WTC11 (cell line): ENCODE results near the gene UHRF1. TPM values are rescaled to one million over a fixed set of nuclear protein-coding genes. Genes with fewer than 3 reads are reported as not detected.

Source experiments
- ATAC-seq: fragments of 200-7000 bp; cut with Tn5 transposase; 2 replicates; pipeline ENCODE4 v1.10.0; 2021; ENCODE audit warnings: mild to moderate bottlenecking, moderate library complexity
- CTCF ChIA-PET: fragments of 300-600 bp; sonication (Branson Sonifier 250); formaldehyde crosslinking; loops from one replicate; lab custom pipeline; 2021; ENCODE audit warnings: antibody characterized with exemption; lab: Charles Lee
- POLR2A ChIA-PET: fragments of 350-600 bp; sonication (Branson Sonifier 250); formaldehyde crosslinking; loops from one replicate; lab custom pipeline; 2021; ENCODE audit warnings: antibody characterized with exemption; lab: Charles Lee
- DNase-seq: peaks from one replicate; pipeline ENCODE4 v3.0.0; 2021; ENCODE audit warnings: low spot score
- H3K27ac Mint-ChIP-seq: 2 replicates; pipeline ENCODE4 v1.8.0; 2021; ENCODE audit warnings: mixed read lengths
- H3K27me3 Mint-ChIP-seq: 2 replicates; pipeline ENCODE4 v1.8.0; 2021; ENCODE audit warnings: low read depth, mild to moderate bottlenecking, moderate library complexity, mixed read lengths
- H3K36me3 Mint-ChIP-seq: 2 replicates; pipeline ENCODE4 v1.8.0; 2021; ENCODE audit warnings: mixed read lengths
- H3K4me1 Mint-ChIP-seq: 2 replicates; pipeline ENCODE4 v1.8.0; 2022; ENCODE audit warnings: mixed read lengths
- H3K4me3 Mint-ChIP-seq: 2 replicates; pipeline ENCODE4 v1.8.0; 2021; ENCODE audit warnings: mild to moderate bottlenecking, moderate library complexity, mixed read lengths
- H3K9me3 Mint-ChIP-seq: 2 replicates; pipeline ENCODE4 v1.8.0; 2021; ENCODE audit warnings: mixed read lengths
- ATF2 ChIP-seq: sonication (generic); formaldehyde crosslinking; IDR thresholded peaks from 2 replicates; pipeline ENCODE4 v1.8.1; 2022; ENCODE audit warnings: low read depth, missing genetic modification reagents, borderline replicate concordance
- CBFB ChIP-seq: sonication (generic); formaldehyde crosslinking; IDR thresholded peaks from 2 replicates; pipeline ENCODE4 v1.8.1; 2022; ENCODE audit warnings: mild to moderate bottlenecking, low read depth, missing genetic modification reagents
- E2F1 ChIP-seq: sonication (generic); formaldehyde crosslinking; IDR thresholded peaks from 2 replicates; pipeline ENCODE4 v1.8.0; 2022; ENCODE audit warnings: mild to moderate bottlenecking, missing genetic modification reagents
- E2F5 ChIP-seq: sonication (generic); formaldehyde crosslinking; IDR thresholded peaks from 2 replicates; pipeline ENCODE4 v1.8.1; 2022; ENCODE audit warnings: mild to moderate bottlenecking, moderate library complexity, missing genetic modification reagents
- ETV6 ChIP-seq: sonication (generic); formaldehyde crosslinking; IDR thresholded peaks from 2 replicates; pipeline ENCODE4 v1.8.1; 2022; ENCODE audit warnings: mild to moderate bottlenecking, missing genetic modification reagents
- FOXK1 ChIP-seq: sonication (generic); formaldehyde crosslinking; IDR thresholded peaks from 2 replicates; pipeline ENCODE4 v1.8.0; 2022; ENCODE audit warnings: mild to moderate bottlenecking, moderate library complexity, missing genetic modification reagents
- FOXP1 ChIP-seq: sonication (generic); formaldehyde crosslinking; IDR thresholded peaks from 2 replicates; pipeline ENCODE4 v1.8.0; 2022; ENCODE audit warnings: missing genetic modification reagents, mild to moderate bottlenecking, moderate library complexity, borderline replicate concordance
- GRHL2 ChIP-seq: fragments of 250-450 bp; sonication (Bioruptor Pico); IDR thresholded peaks from 2 replicates; pipeline ENCODE4 v1.8.0; 2022; ENCODE audit warnings: mild to moderate bottlenecking, moderate library complexity; ENCODE audit not compliant: insufficient replicate concordance, severe bottlenecking
- SOX15 ChIP-seq: fragments of 250-450 bp; sonication (Bioruptor Pico); IDR thresholded peaks from 2 replicates; pipeline ENCODE4 v1.9.0; 2021; ENCODE audit warnings: mild to moderate bottlenecking
- USF2 ChIP-seq: sonication (generic); formaldehyde crosslinking; IDR thresholded peaks from 2 replicates; pipeline ENCODE4 v1.8.1; 2023; ENCODE audit warnings: mild to moderate bottlenecking, missing genetic modification reagents, moderate library complexity
- ZNF416 ChIP-seq: fragments of 250-450 bp; sonication (Bioruptor Pico); IDR thresholded peaks from 2 replicates; pipeline ENCODE4 v1.9.0; 2021; ENCODE audit warnings: mild to moderate bottlenecking, inconsistent platforms
- ZNF423 ChIP-seq: fragments of 250-450 bp; sonication (Bioruptor Pico); IDR thresholded peaks from 2 replicates; pipeline ENCODE4 v2.1.2; 2022; ENCODE audit warnings: mild to moderate bottlenecking, moderate library complexity
- total RNA-seq: library from RNA; stranded (reverse); gene quantifications from 3 replicates; pipeline ENCODE4 v1.2.3, GENCODE V29; 2021
- TF ChIP-seq, protein P1 (sequence below): sonication (generic); formaldehyde crosslinking; IDR thresholded peaks from 2 replicates; pipeline ENCODE4 v1.8.0; 2023; ENCODE audit warnings: missing genetic modification reagents
- TF ChIP-seq, protein P2 (sequence below): sonication (generic); formaldehyde crosslinking; IDR thresholded peaks from 2 replicates; pipeline ENCODE4 v1.8.1; 2022; ENCODE audit warnings: mild to moderate bottlenecking, missing genetic modification reagents, moderate library complexity, borderline replicate concordance
- TF ChIP-seq, protein P3 (sequence below): sonication (generic); formaldehyde crosslinking; conservative IDR thresholded peaks from 2 replicates; pipeline ENCODE4 v1.8.1; 2023; ENCODE audit warnings: mild to moderate bottlenecking, low read depth, missing genetic modification reagents, moderate library complexity
- TF ChIP-seq, protein P4 (sequence below): fragments of 250-450 bp; sonication (Bioruptor Pico); IDR thresholded peaks from 2 replicates; pipeline ENCODE4 v1.9.0; 2021; ENCODE audit warnings: moderate library complexity, mild to moderate bottlenecking, inconsistent platforms, borderline replicate concordance
- TF ChIP-seq, protein P5 (sequence below): fragments of 250-450 bp; sonication (Bioruptor Pico); conservative IDR thresholded peaks from 2 replicates; pipeline ENCODE4 v1.9.0; 2021; ENCODE audit warnings: mild to moderate bottlenecking

The UHRF1 gene
- total RNA-seq, 1 experiment from 2014 or later: 42.5 TPM

GRCh38 chr19:4976401-4977298 lies 67.3 kb downstream of the UHRF1 start (continued):
- no peak for TF ChIP-seq E2F5 (CRISPR knock-in tag)
- TF ChIP-seq, all 79 proteins: peak for 2

DNA sequence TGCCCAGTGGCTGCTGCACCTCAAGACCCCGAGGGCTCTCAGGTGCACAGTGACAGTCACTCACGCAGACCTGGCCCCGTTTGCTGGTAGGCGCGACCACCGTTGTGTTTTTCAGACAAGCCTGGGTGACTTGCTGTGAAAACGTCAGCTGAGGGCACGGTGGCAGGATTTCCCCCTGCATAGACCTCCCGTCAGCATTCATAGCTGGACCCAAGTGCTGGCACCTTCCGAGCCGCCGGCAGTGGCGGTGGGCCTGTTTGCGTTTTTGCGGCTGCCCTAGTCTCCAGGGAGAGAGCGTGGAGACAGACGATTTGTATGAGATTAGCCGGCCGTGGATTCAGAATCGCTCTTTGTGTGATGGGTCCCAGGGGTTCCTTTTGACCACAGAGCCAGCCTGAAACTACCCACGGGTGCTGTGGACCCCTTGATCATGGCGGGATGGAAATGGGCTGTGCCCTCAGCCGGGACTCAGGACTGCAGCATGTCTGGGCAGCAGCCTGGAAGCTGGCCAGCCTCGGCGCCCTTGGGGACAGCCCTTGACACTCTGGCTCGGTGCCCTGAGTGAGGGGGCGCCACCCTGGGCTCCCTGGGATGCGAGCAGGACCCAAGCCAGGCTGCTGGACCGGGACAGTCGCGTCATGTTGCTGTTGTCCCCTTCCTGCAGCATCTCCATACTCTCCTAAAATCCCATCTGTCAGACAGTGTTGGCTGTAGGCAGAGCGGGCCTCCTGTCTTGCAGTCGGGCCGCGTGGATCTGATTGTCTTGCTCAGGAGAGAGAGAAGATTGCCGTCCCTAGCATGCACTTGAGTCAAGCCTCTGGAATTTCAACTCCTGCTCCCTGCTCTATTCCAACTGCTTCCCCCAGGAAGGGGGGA lies 68.2 kb downstream of the UHRF1 start:
- peaks cover 25% of the 10 kb centered on the region for H3K4me1 Mint-ChIP-seq
- H3K36me3 Mint-ChIP-seq: no peaks in the 10 kb centered on the region; the same call in 1 of the 2 replicates
- ChIA-PET POLR2A (no interaction called here), CTCF (interaction anchor here (1.0 kb wide), 1 partner anchor 54 kb away, joined by 5 read pairs; no protein-coding TSS in a partner anchor)
- no peaks in the 10 kb centered on the region for H3K27me3 Mint-ChIP-seq
- peak overlapping the region; percentile 89 for H3K27ac Mint-ChIP-seq
- no peaks in the 10 kb centered on the region for H3K9me3 Mint-ChIP-seq
- no peak for ATAC-seq
- no peak overlapping the region for H3K4me3 Mint-ChIP-seq
- no peak for DNase-seq
- TF ChIP-seq USF2 (CRISPR knock-in tag) (no peak), FOXP1 (CRISPR knock-in tag) (no peak), FOXK1 (CRISPR knock-in tag) (no peak), CBFB (CRISPR knock-in tag) (no peak), ATF2 (CRISPR knock-in tag) (no peak), E2F1 (CRISPR knock-in tag) (no peak), GRHL2 (CRISPR knock-in tag) (no peak), ZNF416 (no peak), ZNF423 (no peak), ETV6 (CRISPR knock-in tag) (no peak), SOX15 (CRISPR knock-in tag) (no peak)
- TF ChIP-seq, protein P1, sequence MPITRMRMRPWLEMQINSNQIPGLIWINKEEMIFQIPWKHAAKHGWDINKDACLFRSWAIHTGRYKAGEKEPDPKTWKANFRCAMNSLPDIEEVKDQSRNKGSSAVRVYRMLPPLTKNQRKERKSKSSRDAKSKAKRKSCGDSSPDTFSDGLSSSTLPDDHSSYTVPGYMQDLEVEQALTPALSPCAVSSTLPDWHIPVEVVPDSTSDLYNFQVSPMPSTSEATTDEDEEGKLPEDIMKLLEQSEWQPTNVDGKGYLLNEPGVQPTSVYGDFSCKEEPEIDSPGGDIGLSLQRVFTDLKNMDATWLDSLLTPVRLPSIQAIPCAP (CRISPR knock-in tag): no peak
- TF ChIP-seq, protein P2, sequence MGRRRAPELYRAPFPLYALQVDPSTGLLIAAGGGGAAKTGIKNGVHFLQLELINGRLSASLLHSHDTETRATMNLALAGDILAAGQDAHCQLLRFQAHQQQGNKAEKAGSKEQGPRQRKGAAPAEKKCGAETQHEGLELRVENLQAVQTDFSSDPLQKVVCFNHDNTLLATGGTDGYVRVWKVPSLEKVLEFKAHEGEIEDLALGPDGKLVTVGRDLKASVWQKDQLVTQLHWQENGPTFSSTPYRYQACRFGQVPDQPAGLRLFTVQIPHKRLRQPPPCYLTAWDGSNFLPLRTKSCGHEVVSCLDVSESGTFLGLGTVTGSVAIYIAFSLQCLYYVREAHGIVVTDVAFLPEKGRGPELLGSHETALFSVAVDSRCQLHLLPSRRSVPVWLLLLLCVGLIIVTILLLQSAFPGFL (CRISPR knock-in tag): no peak
- TF ChIP-seq, protein P3, sequence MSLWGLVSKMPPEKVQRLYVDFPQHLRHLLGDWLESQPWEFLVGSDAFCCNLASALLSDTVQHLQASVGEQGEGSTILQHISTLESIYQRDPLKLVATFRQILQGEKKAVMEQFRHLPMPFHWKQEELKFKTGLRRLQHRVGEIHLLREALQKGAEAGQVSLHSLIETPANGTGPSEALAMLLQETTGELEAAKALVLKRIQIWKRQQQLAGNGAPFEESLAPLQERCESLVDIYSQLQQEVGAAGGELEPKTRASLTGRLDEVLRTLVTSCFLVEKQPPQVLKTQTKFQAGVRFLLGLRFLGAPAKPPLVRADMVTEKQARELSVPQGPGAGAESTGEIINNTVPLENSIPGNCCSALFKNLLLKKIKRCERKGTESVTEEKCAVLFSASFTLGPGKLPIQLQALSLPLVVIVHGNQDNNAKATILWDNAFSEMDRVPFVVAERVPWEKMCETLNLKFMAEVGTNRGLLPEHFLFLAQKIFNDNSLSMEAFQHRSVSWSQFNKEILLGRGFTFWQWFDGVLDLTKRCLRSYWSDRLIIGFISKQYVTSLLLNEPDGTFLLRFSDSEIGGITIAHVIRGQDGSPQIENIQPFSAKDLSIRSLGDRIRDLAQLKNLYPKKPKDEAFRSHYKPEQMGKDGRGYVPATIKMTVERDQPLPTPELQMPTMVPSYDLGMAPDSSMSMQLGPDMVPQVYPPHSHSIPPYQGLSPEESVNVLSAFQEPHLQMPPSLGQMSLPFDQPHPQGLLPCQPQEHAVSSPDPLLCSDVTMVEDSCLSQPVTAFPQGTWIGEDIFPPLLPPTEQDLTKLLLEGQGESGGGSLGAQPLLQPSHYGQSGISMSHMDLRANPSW (CRISPR knock-in tag): no peak
- TF ChIP-seq, protein P4, sequence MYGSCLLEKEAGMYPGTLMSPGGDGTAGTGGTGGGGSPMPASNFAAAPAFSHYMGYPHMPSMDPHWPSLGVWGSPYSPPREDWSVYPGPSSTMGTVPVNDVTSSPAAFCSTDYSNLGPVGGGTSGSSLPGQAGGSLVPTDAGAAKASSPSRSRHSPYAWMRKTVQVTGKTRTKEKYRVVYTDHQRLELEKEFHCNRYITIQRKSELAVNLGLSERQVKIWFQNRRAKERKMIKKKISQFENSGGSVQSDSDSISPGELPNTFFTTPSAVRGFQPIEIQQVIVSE (CRISPR knock-in tag): no peak
- TF ChIP-seq, protein P5, sequence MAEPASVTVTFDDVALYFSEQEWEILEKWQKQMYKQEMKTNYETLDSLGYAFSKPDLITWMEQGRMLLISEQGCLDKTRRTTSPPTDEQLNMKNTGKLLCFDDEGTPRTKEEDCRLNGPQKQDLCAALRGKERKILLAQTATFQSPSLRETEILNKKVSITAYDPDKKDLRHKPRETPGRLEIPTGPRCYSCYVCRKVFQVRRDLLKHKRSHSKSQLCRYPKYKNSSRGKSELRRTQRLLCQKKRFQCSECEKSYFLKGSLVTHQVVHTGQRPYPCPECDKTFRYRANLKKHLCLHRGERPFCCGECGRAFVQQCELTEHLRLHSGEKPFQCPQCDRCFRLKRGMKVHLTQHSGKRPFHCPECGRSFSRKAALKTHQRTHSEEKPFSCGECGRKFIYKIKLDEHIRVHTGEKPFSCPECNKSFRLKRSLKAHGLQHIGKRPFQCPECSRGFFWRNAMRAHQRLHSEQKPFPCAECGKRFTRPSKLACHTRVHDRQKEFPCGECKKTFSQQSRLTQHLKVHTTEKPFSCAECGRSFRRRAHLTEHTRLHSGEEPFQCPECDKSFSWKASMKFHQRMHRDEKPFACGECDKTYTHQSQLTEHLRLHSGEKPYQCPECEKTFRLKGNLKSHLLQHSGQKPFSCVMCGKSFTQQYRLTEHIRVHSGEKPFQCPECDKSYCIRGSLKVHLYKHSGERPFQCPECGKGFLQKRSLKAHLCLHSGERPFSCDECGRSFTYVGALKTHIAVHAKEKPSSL (CRISPR knock-in tag): no peak
